Stimulated activated CD8-positive, alpha-beta memory T cell treated with anti-CD3 and anti-CD28 coated beads, Interleukin-7, amount 100 ng/mL, for 1 hour (primary cell): ENCODE measurements around the gene RCN1.
"Not testable (repeated sequence)": the region's sequence is repeated elsewhere in the genome, so short reads cannot be mapped to it uniquely, and the experiment has no call there.

Experiments used
- DNase-seq, 2 donors: peaks; one replicate each; pipeline ENCODE4 v3.0.0-alpha.2; 2020; ENCODE audit warnings: low read depth in 2 of 2

The RCN1 gene

DNA sequence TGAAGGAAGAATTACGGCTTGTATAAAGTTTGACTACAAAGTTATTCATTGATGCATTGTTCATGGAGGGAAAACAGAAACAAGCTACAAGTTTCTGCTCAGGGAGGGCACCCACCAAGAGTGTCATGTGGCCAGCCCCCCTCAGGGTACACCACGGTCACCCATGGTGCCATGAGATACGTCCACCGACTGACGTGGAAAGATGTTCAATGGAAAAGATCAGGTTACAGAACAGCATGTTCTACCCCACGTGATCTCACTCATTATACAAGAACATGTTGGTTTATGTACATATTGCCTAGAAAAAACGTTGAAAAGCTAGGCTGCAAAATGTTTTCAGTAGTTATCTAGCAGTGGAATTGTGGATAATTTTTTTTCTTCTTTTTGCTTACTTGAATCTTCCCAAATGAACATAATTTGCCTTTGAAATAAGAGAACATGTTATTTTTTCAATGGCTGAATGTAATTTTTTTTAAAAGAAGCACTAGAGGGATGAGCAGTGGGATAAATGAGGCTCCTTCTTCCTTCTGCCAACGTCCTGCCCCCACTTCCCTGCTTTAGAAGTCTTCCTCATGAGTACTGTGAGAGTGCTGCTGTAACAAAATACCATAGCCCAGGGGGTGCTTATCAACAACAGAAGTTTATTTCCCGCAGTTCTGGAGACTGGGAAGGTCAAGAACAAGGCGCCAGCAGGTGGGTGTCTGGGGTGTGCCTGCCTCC lies 22.5 kb downstream of the RCN1 start:
- DNase-seq = no peak

- no peak for DNase-seq
Observed at GRCh38 chr11:32113920-32114203, 23.0 kb downstream of the RCN1 start.

DNA sequence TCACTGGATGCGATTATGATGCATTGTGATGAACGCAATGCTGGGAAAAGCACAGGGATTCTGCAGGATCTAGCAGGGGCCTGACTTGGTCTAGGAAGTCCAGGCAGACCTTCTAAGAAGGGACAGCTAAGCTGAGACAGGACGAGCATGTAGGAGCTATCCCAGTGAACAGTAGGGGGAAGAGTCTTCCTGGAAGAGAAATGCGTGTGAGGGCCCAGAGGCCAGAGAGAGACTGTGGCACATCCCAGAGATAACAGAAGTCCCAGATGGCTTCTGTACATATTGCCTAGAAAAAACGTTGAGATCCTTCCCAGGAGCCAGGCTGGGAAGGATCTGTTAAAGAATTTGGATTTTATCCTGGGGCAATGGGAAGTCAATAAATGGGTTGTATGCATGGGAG lies 24.6 kb downstream of the RCN1 start:
- DNase-seq = no peak

DNA sequence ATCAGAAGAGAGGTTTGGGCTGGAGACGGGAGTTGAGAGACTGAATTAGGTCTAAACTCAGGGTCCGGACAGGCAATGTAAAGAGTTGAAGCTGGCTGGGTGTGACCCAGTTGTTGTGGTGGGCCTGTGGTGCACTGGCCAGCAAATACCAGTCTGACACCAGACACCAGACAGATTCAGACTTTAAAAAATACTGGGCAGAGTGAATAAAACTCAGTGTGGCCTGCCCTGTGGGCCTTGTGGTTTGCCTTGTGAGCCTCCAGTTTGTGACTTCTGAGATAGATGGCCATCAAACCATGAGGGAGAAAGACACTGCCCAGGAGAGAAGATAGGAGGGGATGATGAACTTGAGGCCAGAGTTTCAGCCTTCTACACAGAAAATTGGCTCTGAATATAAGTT lies 25.8 kb downstream of the RCN1 start:
- no peak for DNase-seq

DNA sequence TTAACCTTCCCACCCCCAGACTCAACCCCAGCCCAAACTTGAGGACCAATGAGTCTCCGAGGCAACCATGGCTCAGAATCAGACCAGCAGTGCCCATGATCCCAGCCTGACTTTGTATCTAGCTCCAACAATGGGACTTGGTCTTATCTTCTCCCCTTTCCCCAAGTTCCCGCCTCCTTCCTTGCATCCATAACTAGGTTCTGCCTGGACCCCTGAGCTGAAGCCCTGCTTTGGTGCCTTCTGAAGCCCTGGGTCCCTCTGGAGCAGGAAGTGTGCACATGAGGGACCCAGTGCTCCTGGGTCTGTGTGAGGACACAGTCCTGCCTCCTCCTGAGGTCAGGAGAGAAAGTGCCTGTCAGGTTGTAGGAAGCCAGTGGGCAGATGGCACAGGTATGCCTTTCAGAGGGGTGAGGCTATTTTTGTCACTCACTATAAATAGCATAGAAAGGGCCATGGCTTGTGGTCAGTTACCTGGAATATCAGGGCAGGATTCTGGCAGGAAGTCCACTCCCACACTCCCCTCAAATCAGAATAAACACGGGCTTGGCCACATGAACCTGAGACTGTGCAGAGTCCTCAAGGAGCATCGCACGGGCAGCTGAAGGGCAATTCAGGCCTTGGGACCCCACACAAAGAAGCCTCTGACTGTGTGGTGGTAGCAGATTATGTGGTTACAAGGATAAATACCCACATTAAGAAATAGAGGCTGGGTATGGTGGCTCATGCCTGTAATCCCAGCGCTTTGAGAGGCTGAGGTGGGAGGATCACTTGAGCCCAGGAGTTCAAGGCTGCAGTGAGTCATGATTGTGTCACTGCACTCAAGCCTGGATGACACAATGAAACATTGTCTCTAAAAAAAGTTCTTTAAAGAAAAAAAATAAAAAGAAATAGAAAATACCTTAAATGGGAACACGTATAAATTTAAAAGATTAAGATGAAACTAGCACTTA lies 27.4 kb downstream of the RCN1 start:
- DNase-seq = no peak

DNA sequence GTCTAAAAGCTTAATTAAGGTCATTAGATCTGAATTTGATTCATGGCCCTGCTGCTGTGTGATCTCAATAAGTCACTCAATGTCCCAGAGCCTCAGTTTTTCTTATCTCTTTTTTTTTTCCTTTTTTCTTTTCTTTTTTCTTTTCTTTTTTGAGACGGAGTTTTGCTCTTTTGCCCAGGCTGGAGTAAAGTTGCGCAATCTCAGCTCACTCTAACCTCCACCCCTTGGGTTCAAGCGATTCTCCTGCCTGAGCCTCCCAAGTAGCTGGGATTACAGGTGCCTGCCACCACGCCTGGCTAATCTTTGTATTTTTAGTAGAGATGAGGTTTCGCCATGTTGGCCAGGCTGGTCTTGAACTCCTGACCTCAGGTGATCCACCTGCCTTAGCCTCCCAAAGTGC lies 28.3 kb downstream of the RCN1 start:
- DNase-seq = not testable (repeated sequence)

DNA sequence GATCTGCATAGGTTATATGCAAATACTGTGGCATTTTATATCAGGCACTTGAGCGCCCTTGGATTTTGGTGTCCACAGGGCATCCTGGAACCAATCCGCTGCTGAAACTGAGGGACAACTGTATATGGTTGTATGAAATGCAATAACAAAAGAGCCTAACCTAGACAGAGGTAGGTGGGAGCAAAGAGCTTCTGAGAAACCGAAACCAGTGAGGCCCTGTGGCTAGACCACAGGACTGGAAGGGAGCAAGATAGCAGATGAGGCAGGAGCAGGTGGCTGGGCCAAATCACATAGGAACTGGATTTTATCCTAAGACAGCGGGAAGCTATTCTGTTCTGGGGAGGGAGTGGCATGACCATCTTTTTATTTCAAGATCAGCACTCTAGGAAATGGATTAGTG lies 30.1 kb downstream of the RCN1 start:
- no peak for DNase-seq

GRCh38 chr11:32122200-32122599 lies 31.3 kb downstream of the RCN1 start:
- no peak for DNase-seq

DNA sequence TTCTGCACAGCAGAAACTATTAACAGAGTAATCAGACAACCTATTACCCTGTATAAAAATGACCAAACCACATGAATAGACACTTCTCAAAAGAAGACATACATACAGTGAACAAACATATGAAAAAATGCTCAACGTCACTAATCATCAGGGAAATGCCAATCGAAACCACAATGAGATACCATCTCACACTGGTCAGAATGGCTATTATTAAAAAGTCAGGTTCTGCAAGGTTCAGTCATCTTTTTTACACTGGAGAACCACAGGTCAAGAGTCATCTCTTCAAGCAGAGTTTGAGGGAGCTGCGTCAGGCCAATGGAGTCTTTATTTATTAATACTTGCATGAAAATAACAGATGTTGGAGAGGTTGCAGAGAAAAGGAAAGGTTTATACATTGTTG lies 40.4 kb downstream of the RCN1 start:
- DNase-seq = no peak

DNA sequence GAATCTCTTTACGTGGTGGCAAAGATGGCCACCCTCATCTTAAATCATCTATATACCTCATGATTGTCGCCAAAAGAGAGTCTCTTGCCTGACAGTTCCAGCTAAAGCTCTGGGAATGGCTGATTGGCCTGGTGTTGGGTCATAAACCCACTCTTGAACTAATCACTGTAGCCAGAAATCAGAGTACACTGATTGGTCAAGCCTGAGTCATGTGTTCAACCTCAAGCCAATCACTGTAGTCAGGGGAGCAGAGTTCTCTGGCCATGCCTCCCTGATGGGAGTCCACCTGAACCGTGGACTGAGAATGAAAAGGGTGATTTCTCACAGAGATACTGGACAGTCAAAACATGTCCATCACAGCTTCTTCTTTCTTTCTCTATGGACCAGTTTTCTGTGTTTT lies 45.8 kb downstream of the RCN1 start:
- no peak for DNase-seq

DNA sequence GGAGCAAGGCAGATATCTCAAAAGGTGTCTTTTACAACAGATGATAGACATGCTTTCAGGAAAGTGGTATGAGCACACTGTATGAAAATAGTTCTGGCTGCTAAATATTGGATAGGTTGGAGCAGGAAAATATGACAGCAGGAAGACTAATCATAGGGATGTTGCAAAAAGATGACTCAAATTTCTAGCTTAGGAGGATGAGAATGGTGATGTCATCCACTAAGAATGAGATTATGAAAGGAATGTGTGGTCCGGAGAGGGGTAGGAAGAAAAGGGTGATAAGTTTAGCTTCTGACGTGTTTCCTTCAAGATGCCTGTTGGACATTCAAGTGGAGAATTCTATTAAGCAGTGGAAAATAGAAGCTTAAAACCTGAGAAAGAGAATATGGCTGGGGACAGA lies 46.4 kb downstream of the RCN1 start:
- no peak for DNase-seq

GRCh38 chr11:32137869-32138268 lies 47.0 kb downstream of the RCN1 start:
- DNase-seq = no peak

GRCh38 chr11:32138902-32139301 lies 48.0 kb downstream of the RCN1 start:
- no peak for DNase-seq

DNA sequence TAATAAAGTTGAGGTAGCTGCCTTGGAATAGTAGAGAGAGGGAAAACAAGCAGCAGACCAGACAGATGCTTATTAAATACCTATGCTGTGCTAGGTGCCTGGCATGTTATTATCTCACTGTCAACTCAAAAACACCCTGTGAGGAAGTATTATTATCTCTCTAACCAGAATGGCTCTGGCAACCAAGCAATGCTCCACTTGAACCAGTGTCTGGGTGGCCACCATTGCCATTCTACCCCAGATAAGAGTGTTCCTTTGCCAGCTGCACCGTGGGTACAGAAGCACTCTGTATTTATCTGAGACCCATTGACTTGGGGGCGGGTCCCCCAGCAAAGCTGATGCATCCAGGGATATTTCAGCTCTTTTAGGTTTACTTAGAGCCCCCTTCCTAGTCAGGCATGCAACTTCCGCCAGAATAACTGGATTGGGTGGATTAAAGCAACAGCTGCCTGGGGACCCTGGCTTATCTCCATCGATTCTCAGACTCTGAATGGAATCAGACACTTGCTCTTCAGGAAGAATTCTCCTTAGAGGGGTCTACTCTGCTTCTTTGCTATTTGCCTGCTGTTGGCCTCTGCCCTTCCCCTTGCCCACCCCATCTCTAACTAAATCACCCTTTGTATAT lies 49.1 kb downstream of the RCN1 start:
- no peak for DNase-seq

DNA sequence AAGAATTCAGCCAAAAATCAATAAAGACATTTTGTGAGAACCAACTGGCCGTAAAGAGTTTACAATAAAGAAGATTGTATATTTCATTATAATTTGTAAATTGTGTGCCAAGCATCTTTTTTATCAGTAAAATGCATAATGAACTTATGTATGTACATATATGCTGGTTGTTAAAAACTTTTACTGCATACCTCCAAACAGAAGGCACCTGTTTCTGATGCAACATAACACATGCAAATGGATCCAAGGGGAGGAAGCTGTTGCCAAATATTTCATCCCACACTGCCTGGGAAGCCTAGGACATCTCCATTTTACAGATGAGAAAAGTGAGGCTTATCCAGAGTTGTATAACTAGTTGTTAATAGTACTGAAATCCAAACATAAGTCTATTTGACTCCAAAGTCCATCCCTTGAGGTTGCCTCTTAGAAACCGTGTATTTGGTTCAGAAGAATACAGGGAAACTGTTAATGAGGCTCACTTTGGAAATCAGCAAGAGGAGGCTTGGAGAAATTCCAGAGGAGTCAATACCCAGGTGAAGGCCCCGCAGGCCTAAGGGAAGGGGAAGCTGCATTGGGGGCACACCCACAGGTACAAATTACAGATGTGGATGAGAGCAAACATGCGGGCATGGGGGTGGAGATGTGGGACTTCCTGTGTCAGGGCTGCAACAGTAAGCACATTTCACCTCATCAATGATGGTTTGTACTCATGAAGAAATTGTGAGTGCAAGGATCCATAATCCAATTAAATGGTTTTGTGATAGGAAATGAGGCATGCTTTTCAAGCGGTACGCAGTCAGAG lies 51.1 kb downstream of the RCN1 start:
- peak in 1 of 2 donors; percentile 5 for DNase-seq

- no peak for DNase-seq
Observed at GRCh38 chr11:32143378-32143777, 52.5 kb downstream of the RCN1 start.

DNA sequence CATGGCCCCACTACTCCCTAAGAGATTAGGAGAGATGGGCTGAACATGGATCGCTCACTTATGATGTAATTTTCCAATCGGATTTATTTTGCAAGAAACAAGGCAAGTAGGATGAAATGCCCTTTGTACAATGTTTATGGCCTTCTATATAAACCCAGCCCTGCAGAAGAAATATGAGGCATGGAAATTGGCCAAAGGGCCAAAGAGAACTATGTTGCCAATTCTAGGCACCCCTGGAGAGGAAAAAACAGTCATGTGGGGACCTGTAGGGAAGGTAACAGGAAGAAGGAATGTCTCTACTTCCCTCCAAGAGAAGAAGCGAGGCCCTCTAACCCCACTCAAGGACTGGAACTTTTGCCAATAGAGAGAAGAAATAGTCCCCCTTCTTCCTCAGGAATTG lies 54.4 kb downstream of the RCN1 start:
- DNase-seq = no peak

DNA sequence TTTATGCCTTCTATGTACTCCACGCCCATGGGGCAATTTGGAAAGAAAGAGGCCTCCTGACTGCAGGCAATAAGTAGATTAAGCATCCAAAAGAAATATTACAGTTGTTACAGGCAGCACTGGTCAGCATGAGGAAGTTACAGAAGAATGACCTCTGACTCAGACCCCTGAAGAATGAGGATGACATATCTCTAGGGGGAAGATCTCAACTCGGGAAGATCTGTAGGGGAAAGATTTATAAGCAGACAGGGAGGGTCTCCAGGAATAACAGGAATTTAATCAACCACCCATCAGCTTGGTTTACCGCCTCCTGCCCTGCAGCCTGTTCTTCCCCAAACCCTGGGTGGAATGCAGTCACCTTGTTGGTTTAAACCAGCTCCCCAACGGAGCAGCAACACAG lies 58.0 kb downstream of the RCN1 start:
- no peak for DNase-seq

DNA sequence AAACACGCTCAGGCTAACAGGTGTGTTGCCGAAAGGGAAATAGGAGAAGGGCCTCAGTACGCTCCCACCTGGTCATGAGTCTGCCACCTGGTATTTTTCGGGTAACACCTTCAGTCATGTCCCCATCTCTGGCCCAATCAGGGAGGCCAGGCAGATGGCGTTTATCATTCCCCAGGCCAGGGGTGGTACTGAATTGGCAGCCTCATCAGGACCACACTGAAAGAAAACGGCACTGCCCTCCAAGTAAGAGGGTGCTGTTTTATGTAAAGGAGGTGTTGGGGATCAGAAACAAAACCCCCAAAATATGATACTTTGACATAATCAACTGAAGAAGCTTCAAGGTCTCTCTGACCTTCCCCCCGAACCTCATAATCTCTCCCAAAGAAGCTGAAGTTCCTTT lies 58.9 kb downstream of the RCN1 start:
- DNase-seq = no peak

DNA sequence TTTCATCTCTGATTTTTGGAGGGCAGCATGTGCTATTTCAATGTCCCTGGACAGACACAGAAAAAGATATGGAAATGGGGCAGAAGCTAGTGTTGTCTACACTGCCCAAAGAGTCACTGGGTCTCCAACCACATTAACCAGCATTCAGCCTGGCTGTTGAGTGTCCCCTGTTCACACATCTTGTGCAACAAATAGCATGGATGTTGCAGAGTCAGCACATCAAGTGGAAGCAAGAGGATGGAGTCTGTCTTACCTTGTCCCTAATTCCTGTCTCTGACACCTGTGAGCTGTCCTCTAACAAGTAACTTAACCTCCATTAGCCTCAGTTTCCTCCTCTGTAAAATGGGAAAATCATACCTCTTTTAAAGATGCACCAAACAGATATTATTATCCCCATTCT lies 60.2 kb downstream of the RCN1 start:
- no peak for DNase-seq

DNA sequence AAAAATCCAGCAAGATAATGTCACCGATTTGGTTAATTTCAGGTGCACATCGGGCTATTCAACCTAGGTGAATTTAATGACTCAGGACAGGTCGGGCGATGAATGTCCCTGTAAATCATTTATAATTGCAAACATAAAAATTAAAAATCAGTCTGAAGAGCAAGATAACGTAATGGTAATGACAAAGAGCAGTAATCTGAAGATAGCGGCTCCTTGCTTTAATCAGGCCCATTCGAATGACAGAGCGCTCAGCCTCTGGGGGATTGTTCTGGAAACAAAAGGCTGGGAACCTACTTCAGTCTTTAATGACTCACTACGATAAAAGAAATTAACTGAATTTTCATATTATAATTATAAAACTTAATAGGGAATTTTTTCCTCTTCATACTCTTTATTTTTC lies 61.3 kb downstream of the RCN1 start:
- DNase-seq = no peak

- DNase-seq = no peak
Observed at GRCh38 chr11:32152821-32153220, 61.9 kb downstream of the RCN1 start.
